ENCODE measurements around the gene MYO5A.
"Not testable (repeated sequence)": the region's sequence is repeated elsewhere in the genome, so short reads cannot be mapped to it uniquely, and the experiment has no call there.

Gene MYO5A

DNA sequence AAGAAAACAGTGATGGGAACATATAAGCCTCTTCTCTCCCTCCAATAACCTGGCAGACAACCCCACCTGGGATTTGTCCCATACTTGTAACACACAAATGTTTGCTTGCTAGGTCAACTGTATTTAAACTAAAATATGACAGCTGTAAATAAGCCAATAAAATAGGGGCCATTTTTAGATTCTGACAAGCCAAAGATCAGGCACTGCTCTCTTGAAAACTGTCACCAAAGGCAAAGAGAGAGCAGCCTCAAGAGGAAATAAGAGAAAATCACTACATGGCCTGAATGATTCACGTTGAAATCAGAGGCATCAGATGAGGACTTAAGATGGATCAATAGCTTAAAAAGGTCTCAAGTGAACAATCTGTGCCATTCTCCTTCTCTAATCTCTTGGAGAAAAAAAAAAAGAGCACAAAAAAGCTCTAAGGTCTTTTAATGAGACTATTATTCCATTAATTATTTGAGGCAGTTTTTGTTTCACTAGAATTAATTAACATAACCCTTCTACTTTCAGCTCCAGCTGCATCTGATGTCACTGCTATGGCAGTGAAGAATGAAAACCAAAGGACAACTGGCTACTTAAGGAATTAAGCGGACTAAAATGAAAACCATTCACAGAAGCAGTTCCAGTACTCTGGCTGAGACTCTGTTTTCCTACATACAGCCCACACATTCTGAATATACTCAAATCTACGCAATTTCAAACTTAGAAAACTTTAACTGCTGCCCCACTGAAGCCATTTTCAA, 19.0 kb downstream of the MYO5A start:
- in situ Hi-C loops (cut with MboI; ENCODE audit: low sequenced_read_pairs), result no loop called here

GRCh38 chr15:52506549-52506948, 22.1 kb downstream of the MYO5A start:
- in situ Hi-C loops (cut with MboI; ENCODE audit: low sequenced_read_pairs), result no loop called here

DNA sequence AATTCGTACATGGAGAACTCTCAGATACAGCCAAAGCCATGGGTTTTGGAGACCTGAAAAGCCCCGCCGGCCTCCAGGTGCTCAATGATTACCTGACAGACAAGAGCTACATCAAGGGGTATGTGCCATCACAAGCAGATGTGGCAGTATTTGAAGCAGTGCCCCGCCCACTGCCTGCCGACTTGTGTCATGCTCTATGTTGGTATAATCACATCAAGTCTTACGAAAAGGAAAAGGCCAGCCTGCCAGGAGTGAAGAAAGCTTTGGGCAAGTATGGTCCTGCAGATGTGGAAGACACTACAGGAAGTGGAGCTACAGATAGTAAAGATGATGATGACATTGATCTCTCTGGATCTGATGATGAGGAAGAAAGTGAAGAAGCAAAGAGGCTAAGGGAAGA, 23.5 kb downstream of the MYO5A start:
- in situ Hi-C loops (cut with MboI; ENCODE audit: low sequenced_read_pairs), result no loop called here

DNA sequence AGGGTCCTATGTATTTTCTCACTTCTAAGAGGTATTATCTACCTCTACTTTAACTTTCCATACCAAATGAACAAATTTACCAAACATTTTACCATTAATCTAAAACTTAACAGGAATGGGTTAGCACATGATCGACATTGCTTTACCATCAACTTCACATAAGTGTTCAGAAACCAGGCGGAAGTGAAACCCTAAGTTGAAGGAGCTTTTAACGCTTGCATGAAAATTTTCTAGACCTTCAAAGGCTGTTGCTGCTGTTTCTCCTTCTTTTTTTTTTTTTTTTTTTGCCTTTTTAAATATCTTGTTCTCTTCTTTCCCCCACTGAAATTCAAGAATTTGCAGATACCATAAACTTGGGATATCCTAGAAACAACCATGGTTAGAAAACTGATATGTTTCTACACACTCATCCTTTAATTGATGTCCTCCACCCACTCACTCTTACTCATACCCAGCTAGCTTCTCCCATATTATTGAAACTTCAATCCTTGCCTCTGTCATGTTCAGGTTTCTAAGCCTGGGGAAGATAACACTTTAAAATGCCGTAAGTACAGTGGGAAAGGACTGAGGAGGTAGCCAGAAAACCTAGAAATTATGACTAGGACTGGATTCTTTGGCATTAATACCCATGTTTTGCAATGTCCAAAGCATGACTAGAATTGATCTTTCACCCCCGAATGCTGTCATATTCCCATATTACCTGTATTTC, 24.7 kb downstream of the MYO5A start:
- in situ Hi-C loops (cut with MboI; ENCODE audit: low sequenced_read_pairs), result no loop called here

- in situ Hi-C loops (cut with MboI; ENCODE audit: low sequenced_read_pairs), result no loop called here
These were observed 26.1 kb downstream of the MYO5A start for GRCh38 chr15:52502608-52503007.

DNA sequence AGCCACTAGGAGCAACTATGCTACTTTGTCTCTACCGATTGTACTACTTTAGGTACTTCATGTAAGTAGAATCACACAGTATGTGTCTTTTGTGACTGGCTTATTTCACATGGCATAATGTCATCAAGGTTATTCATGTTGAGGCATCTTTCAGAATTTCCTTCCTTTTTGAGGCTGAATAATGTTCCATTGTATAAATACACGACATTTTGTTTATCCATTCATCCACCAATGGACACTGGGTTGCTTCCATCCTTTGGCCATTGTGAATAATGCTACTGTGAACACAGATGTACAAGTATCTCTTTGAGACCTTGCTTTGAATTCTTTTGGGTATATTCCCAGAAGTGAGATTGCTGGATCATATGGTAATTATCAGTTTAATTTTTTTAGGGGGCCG, 29.2 kb downstream of the MYO5A start:
- in situ Hi-C loops (cut with MboI; ENCODE audit: low sequenced_read_pairs), result no loop called here

DNA sequence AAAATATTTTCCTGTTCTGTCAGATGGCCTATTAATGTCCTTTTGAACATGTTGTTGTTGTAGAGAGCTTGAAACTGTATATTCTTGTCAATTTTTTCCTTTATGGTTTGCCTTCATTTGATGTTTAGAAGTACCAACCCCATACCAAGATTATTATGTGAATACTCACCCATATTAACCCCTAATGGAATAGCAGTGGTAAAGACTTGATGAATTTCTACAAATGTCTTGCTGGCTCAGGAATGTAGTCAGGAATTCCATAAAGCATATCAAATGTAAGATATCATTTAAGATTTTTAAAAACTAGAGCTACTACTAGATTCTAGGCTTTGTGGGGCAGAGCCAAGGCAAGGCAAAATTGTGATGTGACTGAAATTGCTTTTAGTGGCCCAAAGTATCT, 30.0 kb downstream of the MYO5A start:
- in situ Hi-C loops (cut with MboI; ENCODE audit: low sequenced_read_pairs), result no loop called here

GRCh38 chr15:52496776-52497470, 31.8 kb downstream of the MYO5A start:
- in situ Hi-C loops (cut with MboI; ENCODE audit: low sequenced_read_pairs), result no loop called here

GRCh38 chr15:52496175-52496574, 32.5 kb downstream of the MYO5A start:
- in situ Hi-C loops (cut with MboI; ENCODE audit: low sequenced_read_pairs), result no loop called here

GRCh38 chr15:52495125-52495524, 33.6 kb downstream of the MYO5A start:
- in situ Hi-C loops (cut with MboI; ENCODE audit: low sequenced_read_pairs), result no loop called here

GRCh38 chr15:52493968-52494367, 34.7 kb downstream of the MYO5A start:
- in situ Hi-C loops (cut with MboI; ENCODE audit: low sequenced_read_pairs), result no loop called here

- in situ Hi-C loops (cut with MboI; ENCODE audit: low sequenced_read_pairs), result no loop called here
These were observed 36.5 kb downstream of the MYO5A start for GRCh38 chr15:52492132-52492531.

GRCh38 chr15:52491472-52491871, 37.2 kb downstream of the MYO5A start:
- in situ Hi-C loops (cut with MboI; ENCODE audit: low sequenced_read_pairs), result no loop called here

GRCh38 chr15:52489430-52489829, 39.2 kb downstream of the MYO5A start:
- in situ Hi-C loops (cut with MboI; ENCODE audit: low sequenced_read_pairs), result not testable (repeated sequence)

- in situ Hi-C loops (cut with MboI; ENCODE audit: low sequenced_read_pairs), result no loop called here
These were observed 39.9 kb downstream of the MYO5A start for GRCh38 chr15:52488830-52489229.

DNA sequence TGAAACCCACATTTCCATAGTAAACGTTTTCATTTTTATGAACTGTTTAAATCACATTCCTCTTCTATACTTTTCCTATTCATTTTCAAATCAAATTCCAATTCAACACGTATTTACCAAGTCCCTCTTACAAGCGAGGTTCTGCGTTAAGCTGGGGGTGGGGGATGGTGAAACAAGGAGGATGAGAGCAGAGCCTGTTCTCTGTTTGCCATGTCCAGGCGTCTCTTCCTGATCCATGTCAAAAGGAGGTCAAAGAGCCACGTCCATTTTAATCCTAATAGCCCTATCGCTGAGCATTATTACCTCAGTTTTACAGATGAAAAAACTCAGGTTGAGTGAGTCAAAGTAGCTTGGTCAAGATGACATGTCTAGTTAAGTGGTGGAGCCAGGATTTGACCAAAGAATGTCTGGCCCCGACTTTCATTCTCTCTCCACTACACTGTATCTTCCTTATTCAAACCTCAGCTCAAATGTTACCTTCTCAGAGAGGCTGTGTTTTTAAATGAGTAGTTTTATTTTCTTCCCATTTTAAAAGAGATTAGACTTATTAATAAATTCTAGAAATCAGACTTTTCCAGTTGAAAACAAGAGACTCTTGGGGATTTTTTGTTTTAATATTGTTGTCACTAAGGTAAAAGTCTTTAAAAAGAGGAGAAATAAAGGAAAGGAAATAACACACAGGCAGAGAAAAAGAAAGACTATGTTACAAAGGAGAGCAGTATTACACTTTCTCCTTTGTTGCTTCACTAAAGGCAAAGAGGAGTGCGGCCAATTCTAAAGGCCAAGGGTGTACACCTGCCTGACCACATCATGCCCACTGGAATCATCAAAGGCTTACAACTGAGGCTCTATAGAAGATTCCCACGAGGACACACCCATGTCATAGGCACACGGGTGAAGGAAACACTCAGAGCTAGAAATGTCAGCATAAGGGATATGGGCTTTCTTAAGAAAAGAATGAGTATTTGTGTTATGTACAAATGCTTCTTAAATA, 42.4 kb downstream of the MYO5A start:
- in situ Hi-C loops (cut with MboI; ENCODE audit: low sequenced_read_pairs), result no loop called here

DNA sequence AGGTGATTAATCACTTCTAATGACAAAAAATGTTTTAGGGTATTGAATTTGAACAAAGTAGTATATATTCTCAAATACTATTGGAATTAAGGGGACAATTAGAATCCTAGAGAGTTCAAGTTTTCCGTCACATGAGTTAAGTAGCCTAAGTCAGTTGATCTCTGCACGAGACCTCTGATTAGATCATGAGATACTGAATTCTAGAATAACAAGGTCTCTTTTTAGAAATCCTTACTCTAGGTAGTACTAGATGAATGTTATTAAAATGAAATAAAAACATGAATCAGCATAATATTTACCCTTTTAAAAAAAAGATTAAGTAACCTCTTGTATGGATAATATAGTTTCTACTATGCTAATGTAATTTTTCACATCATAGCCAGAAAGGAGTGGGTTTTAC, 43.4 kb downstream of the MYO5A start:
- in situ Hi-C loops (cut with MboI; ENCODE audit: low sequenced_read_pairs), result no loop called here

- in situ Hi-C loops (cut with MboI; ENCODE audit: low sequenced_read_pairs), result no loop called here
These were observed 45.0 kb downstream of the MYO5A start for GRCh38 chr15:52483707-52484106.

GRCh38 chr15:52481915-52482314, 46.8 kb downstream of the MYO5A start:
- in situ Hi-C loops (cut with MboI; ENCODE audit: low sequenced_read_pairs), result no loop called here

- in situ Hi-C loops (cut with MboI; ENCODE audit: low sequenced_read_pairs), result no loop called here
These were observed 47.7 kb downstream of the MYO5A start for GRCh38 chr15:52480990-52481389.

DNA sequence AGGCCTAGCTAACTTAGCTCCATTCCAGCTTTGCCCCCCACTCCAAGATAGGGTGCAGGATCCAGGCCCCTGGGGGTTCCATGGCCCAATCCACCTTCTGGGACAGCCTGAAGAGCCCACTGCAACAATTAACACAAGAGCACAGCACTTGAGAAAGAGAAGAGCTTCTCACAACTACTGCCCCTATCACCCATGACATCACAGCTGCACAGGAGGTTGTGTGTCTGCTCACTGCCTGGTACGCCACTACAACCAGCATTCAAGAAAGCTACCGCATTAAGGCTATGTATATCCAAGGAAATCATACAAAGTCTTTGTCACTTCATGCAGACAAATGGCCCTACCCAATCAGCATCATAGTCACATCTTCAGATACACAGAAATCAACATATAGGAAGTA, 62.0 kb downstream of the MYO5A start:
- in situ Hi-C loops (cut with MboI; ENCODE audit: low sequenced_read_pairs), result no loop called here
